Measurements from ENCODE around the gene CD244. TPM values are rescaled to one million over a fixed set of nuclear protein-coding genes. Genes with fewer than 3 reads are reported as not detected.

Gene CD244
- polyA plus RNA-seq, 2 of the 4 experiments (the other 2 are of a cell fraction) = 0.03 TPM; not detected in 1

- Histone ChIP-seq H3K27ac (no peak overlapping the region), H3K4me2 (no peak overlapping the region), H3K4me3 (no peak overlapping the region), H3K4me1 (peaks cover 17% of the 10 kb centered on the region), H3K9me3 (no peaks in the 10 kb centered on the region)
- POLR2A ChIA-PET = no interaction called here
- ATAC-seq (no peak; a peak in 1 of 6 replicates), DNase-seq (ENCODE audit: low read depth in 1 of 2, low spot score in 1 of 2) (no peak), FAIRE-seq (no peak)
- 75% methylated on average over 11 of the region's 11 CpGs for WGBS (ENCODE audit: missing lambda C conversion rate)
- CTCF ChIA-PET = interaction anchor here (1.1 to 1.9 kb wide), 2 partner anchors 8 to 28 kb away, joined by 3 to 7 read pairs; no protein-coding TSS in a partner anchor
- TF ChIP-seq CBX8 (IDR thresholded peaks at IDR 0.05) (no peak), HOXB13 (CRISPR knock-in tag; IDR thresholded peaks at IDR 0.05; ENCODE audit: low read depth) (no peak), HDAC2 (IDR thresholded peaks at IDR 0.05) (no peak), FOXS1 (CRISPR knock-in tag; IDR thresholded peaks at IDR 0.05) (no peak), BHLHE40 (IDR thresholded peaks at IDR 0.05; ENCODE audit: low read depth, low read length) (no peak), ESRRA (IDR thresholded peaks at IDR 0.05; ENCODE audit: borderline replicate concordance, low read length) (no peak), JUN (IDR thresholded peaks at IDR 0.05) (no peak), CHD4 (IDR thresholded peaks at IDR 0.05; ENCODE audit: borderline replicate concordance) (no peak), RCOR1 (IDR thresholded peaks at IDR 0.05; ENCODE audit: low read depth, low read length) (no peak)
- TF ChIP-seq, protein P1, sequence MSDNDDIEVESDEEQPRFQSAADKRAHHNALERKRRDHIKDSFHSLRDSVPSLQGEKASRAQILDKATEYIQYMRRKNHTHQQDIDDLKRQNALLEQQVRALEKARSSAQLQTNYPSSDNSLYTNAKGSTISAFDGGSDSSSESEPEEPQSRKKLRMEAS (IDR thresholded peaks at IDR 0.05) = no peak
- TF ChIP-seq, protein P2, sequence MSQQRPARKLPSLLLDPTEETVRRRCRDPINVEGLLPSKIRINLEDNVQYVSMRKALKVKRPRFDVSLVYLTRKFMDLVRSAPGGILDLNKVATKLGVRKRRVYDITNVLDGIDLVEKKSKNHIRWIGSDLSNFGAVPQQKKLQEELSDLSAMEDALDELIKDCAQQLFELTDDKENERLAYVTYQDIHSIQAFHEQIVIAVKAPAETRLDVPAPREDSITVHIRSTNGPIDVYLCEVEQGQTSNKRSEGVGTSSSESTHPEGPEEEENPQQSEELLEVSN (IDR thresholded peaks at IDR 0.05; ENCODE audit: borderline replicate concordance, low read depth) = no peak
Measured at GRCh38 chr1:160863061-160863773, 530 bp upstream of the CD244 start.

DNA sequence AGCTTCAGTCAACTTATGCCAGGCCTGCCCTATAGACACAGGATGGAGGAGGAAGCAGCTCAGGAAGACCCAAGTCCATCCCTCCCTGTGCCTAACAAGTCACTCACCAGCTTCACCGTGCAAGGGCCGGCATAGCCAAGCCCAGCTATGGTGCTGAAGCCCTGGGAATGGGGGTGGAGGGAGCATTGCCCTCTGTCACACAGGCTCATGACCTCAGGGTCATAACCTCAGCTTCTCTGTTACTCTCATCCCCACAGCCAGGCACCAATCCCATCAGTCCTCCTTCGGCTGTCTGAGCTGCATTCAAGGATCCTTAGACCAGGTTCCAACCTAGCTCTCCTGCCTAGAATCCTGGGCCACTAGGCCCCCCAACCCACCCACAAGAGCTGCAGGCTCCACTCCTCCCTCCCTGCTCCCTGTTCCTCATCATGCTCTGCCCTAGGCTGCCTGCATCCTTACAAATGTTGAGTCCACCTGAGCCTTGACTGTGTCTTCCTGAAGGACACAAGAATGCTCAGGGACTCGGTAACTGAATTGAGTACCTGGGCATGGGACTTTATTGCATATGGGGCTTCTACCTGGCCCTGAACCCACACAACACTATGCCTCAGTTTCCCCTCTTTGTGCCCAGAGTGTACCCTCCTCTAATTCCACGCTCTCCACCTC is 1.7 kb downstream of the CD244 start:
- H3K9me3 ChIP-seq = no peaks in the 10 kb centered on the region
- FAIRE-seq (no peak), DNase-seq (ENCODE audit: low read depth in 1 of 2, low spot score in 1 of 2) (no peak), ATAC-seq (no peak)
- 69% methylated on average over 5 of the region's 5 CpGs for WGBS (ENCODE audit: missing lambda C conversion rate)
- TF ChIP-seq RCOR1 (IDR thresholded peaks at IDR 0.05; ENCODE audit: low read depth, low read length) (no peak), GATA3 (IDR thresholded peaks at IDR 0.05; ENCODE audit: borderline replicate concordance) (no peak), ZNF302 (CRISPR knock-in tag; IDR thresholded peaks at IDR 0.05) (no peak), EHF (CRISPR knock-in tag; IDR thresholded peaks at IDR 0.05) (no peak), CHD2 (IDR thresholded peaks at IDR 0.05; ENCODE audit: low read length, partially characterized antibody) (no peak), SMC3 (IDR thresholded peaks at IDR 0.05) (no peak), KDM5A (IDR thresholded peaks at IDR 0.05) (no peak), TP53 (CRISPR knock-in tag; IDR thresholded peaks at IDR 0.05) (no peak), NR3C1 (IDR thresholded peaks at IDR 0.05) (no peak), ATOH8 (CRISPR knock-in tag; IDR thresholded peaks at IDR 0.05; ENCODE audit: low read depth) (no peak), CHD4 (IDR thresholded peaks at IDR 0.05; ENCODE audit: borderline replicate concordance) (no peak), NFE2L2 (conservative IDR thresholded peaks at IDR 0.05; ENCODE audit: low read length) (no peak), POLR2AphosphoS2 (conservative IDR thresholded peaks at IDR 0.05; ENCODE audit: low read length) (no peak), FOXS1 (CRISPR knock-in tag; IDR thresholded peaks at IDR 0.05) (no peak), PBX3 (IDR thresholded peaks at IDR 0.05) (no peak), MAZ (IDR thresholded peaks at IDR 0.05; ENCODE audit: borderline replicate concordance, low read depth, low read length) (no peak)
- TF ChIP-seq, protein P3, sequence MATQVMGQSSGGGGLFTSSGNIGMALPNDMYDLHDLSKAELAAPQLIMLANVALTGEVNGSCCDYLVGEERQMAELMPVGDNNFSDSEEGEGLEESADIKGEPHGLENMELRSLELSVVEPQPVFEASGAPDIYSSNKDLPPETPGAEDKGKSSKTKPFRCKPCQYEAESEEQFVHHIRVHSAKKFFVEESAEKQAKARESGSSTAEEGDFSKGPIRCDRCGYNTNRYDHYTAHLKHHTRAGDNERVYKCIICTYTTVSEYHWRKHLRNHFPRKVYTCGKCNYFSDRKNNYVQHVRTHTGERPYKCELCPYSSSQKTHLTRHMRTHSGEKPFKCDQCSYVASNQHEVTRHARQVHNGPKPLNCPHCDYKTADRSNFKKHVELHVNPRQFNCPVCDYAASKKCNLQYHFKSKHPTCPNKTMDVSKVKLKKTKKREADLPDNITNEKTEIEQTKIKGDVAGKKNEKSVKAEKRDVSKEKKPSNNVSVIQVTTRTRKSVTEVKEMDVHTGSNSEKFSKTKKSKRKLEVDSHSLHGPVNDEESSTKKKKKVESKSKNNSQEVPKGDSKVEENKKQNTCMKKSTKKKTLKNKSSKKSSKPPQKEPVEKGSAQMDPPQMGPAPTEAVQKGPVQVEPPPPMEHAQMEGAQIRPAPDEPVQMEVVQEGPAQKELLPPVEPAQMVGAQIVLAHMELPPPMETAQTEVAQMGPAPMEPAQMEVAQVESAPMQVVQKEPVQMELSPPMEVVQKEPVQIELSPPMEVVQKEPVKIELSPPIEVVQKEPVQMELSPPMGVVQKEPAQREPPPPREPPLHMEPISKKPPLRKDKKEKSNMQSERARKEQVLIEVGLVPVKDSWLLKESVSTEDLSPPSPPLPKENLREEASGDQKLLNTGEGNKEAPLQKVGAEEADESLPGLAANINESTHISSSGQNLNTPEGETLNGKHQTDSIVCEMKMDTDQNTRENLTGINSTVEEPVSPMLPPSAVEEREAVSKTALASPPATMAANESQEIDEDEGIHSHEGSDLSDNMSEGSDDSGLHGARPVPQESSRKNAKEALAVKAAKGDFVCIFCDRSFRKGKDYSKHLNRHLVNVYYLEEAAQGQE (IDR thresholded peaks at IDR 0.05) = no peak
- TF ChIP-seq, protein P4, sequence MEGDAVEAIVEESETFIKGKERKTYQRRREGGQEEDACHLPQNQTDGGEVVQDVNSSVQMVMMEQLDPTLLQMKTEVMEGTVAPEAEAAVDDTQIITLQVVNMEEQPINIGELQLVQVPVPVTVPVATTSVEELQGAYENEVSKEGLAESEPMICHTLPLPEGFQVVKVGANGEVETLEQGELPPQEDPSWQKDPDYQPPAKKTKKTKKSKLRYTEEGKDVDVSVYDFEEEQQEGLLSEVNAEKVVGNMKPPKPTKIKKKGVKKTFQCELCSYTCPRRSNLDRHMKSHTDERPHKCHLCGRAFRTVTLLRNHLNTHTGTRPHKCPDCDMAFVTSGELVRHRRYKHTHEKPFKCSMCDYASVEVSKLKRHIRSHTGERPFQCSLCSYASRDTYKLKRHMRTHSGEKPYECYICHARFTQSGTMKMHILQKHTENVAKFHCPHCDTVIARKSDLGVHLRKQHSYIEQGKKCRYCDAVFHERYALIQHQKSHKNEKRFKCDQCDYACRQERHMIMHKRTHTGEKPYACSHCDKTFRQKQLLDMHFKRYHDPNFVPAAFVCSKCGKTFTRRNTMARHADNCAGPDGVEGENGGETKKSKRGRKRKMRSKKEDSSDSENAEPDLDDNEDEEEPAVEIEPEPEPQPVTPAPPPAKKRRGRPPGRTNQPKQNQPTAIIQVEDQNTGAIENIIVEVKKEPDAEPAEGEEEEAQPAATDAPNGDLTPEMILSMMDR (IDR thresholded peaks at IDR 0.05) = no peak
- TF ChIP-seq, protein P5, sequence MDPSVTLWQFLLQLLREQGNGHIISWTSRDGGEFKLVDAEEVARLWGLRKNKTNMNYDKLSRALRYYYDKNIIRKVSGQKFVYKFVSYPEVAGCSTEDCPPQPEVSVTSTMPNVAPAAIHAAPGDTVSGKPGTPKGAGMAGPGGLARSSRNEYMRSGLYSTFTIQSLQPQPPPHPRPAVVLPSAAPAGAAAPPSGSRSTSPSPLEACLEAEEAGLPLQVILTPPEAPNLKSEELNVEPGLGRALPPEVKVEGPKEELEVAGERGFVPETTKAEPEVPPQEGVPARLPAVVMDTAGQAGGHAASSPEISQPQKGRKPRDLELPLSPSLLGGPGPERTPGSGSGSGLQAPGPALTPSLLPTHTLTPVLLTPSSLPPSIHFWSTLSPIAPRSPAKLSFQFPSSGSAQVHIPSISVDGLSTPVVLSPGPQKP (IDR thresholded peaks at IDR 0.05; ENCODE audit: low read depth, low read length) = no peak
- peaks cover 11% of the 10 kb centered on the region; the same call in 2 of the 3 replicates for H3K4me1 ChIP-seq
- H3K4me3 ChIP-seq = no peak overlapping the region
- no peak overlapping the region for H3K4me2 ChIP-seq
- no peak overlapping the region for H3K27ac ChIP-seq
- POLR2A ChIA-PET = no interaction called here
- CTCF ChIA-PET = no interaction called here
